Measurements from ENCODE around the gene PYM1.

The PYM1 gene

GRCh38 chr12:55926738-55927587, 731 bp downstream of the PYM1 start (continued):
- TF ChIP-seq SP7 (tag by site-specific recombination; IDR thresholded peaks at IDR 0.05) (peak; percentile 70), BCL11A (tag by site-specific recombination; IDR thresholded peaks at IDR 0.05; ENCODE audit: low read depth) (peak; percentile 4; the same call in 1 of the 2 replicates), ZNF423 (tag by site-specific recombination; IDR thresholded peaks at IDR 0.05) (no peak), ZFP69B (tag by site-specific recombination; IDR thresholded peaks at IDR 0.05) (peak; percentile 47; the same call in 1 of the 2 replicates), ZNF560 (tag by site-specific recombination; IDR thresholded peaks at IDR 0.05; ENCODE audit: borderline replicate concordance) (no peak), ZNF202 (tag by site-specific recombination; IDR thresholded peaks at IDR 0.05; ENCODE audit: borderline replicate concordance) (no peak), RBAK (tag by site-specific recombination; IDR thresholded peaks at IDR 0.05) (no peak), ZNF280D (tag by site-specific recombination; IDR thresholded peaks at IDR 0.05) (no peak), ZNF335 (tag by site-specific recombination; conservative IDR thresholded peaks at IDR 0.05) (peak; percentile 85), ZNF266 (tag by site-specific recombination; IDR thresholded peaks at IDR 0.05; ENCODE audit: low read depth) (no peak), KLF7 (tag by site-specific recombination; IDR thresholded peaks at IDR 0.05; ENCODE audit: borderline replicate concordance) (peak; percentile 33; the same call in 1 of the 2 replicates), ZNF561 (tag by site-specific recombination; IDR thresholded peaks at IDR 0.05; ENCODE audit: borderline replicate concordance) (peak; percentile 47), ZNF404 (tag by site-specific recombination; IDR thresholded peaks at IDR 0.05) (no peak), ZNF112 (tag by site-specific recombination; IDR thresholded peaks at IDR 0.05) (no peak), TRIM28 (IDR thresholded peaks at IDR 0.05; ENCODE audit: borderline replicate concordance, low read length) (no peak), GLIS2 (tag by site-specific recombination; IDR thresholded peaks at IDR 0.05) (peak; percentile 85), BCL11B (tag by site-specific recombination; IDR thresholded peaks at IDR 0.05; ENCODE audit: low read depth) (peak; percentile 93), ZNF629 (tag by site-specific recombination; IDR thresholded peaks at IDR 0.05) (peak; percentile 66), ZNF843 (tag by site-specific recombination; IDR thresholded peaks at IDR 0.05) (peak; percentile 48; the same call in 1 of the 2 replicates), ZEB2 (tag by site-specific recombination; IDR thresholded peaks at IDR 0.05) (peak; percentile 79), ZNF747 (tag by site-specific recombination; IDR thresholded peaks at IDR 0.05) (no peak), ZNF132 (tag by site-specific recombination; IDR thresholded peaks at IDR 0.05; ENCODE audit: borderline replicate concordance) (no peak), PATZ1 (tag by site-specific recombination; IDR thresholded peaks at IDR 0.05) (peak; percentile 79)
- TF ChIP-seq, protein P1, sequence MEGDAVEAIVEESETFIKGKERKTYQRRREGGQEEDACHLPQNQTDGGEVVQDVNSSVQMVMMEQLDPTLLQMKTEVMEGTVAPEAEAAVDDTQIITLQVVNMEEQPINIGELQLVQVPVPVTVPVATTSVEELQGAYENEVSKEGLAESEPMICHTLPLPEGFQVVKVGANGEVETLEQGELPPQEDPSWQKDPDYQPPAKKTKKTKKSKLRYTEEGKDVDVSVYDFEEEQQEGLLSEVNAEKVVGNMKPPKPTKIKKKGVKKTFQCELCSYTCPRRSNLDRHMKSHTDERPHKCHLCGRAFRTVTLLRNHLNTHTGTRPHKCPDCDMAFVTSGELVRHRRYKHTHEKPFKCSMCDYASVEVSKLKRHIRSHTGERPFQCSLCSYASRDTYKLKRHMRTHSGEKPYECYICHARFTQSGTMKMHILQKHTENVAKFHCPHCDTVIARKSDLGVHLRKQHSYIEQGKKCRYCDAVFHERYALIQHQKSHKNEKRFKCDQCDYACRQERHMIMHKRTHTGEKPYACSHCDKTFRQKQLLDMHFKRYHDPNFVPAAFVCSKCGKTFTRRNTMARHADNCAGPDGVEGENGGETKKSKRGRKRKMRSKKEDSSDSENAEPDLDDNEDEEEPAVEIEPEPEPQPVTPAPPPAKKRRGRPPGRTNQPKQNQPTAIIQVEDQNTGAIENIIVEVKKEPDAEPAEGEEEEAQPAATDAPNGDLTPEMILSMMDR (tag by site-specific recombination; IDR thresholded peaks at IDR 0.05) = peak; percentile 91
- TF ChIP-seq, protein P2, sequence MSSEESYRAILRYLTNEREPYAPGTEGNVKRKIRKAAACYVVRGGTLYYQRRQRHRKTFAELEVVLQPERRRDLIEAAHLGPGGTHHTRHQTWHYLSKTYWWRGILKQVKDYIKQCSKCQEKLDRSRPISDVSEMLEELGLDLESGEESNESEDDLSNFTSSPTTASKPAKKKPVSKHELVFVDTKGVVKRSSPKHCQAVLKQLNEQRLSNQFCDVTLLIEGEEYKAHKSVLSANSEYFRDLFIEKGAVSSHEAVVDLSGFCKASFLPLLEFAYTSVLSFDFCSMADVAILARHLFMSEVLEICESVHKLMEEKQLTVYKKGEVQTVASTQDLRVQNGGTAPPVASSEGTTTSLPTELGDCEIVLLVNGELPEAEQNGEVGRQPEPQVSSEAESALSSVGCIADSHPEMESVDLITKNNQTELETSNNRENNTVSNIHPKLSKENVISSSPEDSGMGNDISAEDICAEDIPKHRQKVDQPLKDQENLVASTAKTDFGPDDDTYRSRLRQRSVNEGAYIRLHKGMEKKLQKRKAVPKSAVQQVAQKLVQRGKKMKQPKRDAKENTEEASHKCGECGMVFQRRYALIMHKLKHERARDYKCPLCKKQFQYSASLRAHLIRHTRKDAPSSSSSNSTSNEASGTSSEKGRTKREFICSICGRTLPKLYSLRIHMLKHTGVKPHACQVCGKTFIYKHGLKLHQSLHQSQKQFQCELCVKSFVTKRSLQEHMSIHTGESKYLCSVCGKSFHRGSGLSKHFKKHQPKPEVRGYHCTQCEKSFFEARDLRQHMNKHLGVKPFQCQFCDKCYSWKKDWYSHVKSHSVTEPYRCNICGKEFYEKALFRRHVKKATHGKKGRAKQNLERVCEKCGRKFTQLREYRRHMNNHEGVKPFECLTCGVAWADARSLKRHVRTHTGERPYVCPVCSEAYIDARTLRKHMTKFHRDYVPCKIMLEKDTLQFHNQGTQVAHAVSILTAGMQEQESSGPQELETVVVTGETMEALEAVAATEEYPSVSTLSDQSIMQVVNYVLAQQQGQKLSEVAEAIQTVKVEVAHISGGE (tag by site-specific recombination; conservative IDR thresholded peaks at IDR 0.05; ENCODE audit: low read depth) = peak; percentile 83
- TF ChIP-seq, protein P3, sequence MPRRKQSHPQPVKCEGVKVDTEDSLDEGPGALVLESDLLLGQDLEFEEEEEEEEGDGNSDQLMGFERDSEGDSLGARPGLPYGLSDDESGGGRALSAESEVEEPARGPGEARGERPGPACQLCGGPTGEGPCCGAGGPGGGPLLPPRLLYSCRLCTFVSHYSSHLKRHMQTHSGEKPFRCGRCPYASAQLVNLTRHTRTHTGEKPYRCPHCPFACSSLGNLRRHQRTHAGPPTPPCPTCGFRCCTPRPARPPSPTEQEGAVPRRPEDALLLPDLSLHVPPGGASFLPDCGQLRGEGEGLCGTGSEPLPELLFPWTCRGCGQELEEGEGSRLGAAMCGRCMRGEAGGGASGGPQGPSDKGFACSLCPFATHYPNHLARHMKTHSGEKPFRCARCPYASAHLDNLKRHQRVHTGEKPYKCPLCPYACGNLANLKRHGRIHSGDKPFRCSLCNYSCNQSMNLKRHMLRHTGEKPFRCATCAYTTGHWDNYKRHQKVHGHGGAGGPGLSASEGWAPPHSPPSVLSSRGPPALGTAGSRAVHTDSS (tag by site-specific recombination; IDR thresholded peaks at IDR 0.05) = peak; percentile 93
- TF ChIP-seq, protein P4, sequence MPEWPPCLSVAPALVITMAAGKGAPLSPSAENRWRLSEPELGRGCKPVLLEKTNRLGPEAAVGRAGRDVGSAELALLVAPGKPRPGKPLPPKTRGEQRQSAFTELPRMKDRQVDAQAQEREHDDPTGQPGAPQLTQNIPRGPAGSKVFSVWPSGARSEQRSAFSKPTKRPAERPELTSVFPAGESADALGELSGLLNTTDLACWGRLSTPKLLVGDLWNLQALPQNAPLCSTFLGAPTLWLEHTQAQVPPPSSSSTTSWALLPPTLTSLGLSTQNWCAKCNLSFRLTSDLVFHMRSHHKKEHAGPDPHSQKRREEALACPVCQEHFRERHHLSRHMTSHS (tag by site-specific recombination; IDR thresholded peaks at IDR 0.05) = no peak
